IMR-90 (cell line): ENCODE results near the gene CRACR2B. TPM values are rescaled to one million over a fixed set of nuclear protein-coding genes. Genes with fewer than 3 reads are reported as not detected.

Experiments used
- ATAC-seq: fragments of 200-7000 bp; cut with Tn5 transposase; 2 replicates; pipeline ENCODE4 v1.9.1; 2020; ENCODE audit warnings: low read depth, mild to moderate bottlenecking, moderate library complexity
- BruUV-seq: library from RNA; stranded (reverse); fragments of 400-500 nt; replicated peaks from 2 replicates; lab custom pipeline; 2021; lab: Mats Ljungman, UMichigan
- CTCF ChIA-PET: fragments of 300-600 bp; formaldehyde crosslinking; extraction: SDS; loops from one replicate; lab custom pipeline; 2021; ENCODE audit warnings: antibody characterized with exemption; lab: Yijun Ruan, JAX
- POLR2A ChIA-PET: fragments of 300-600 bp; sonication (Branson Sonifier 250); formaldehyde crosslinking; loops from one replicate; lab custom pipeline; 2022; ENCODE audit warnings: antibody characterized with exemption; ENCODE audit not compliant: unreplicated experiment; lab: Charles Lee
- DNase-seq: peaks from one replicate; pipeline ENCODE4 v3.0.0; 2013
- H2AFZ ChIP-seq: replicated peaks from 2 replicates; pipeline ENCODE3; 2013; ENCODE audit warnings: low read length, mild to moderate bottlenecking; ENCODE audit not compliant: poor library complexity
- H2AK5ac ChIP-seq: 2 replicates; pipeline ENCODE4 v1.6.1; 2013; ENCODE audit warnings: low read depth, low read length, inconsistent platforms
- H2AK9ac ChIP-seq: replicated peaks from 2 replicates; pipeline ENCODE3; 2013; ENCODE audit warnings: mild to moderate bottlenecking, low read depth, low read length, moderate library complexity; ENCODE audit not compliant: poor library complexity
- H2BK120ac ChIP-seq: 2 replicates; pipeline ENCODE4 v1.6.1; 2013; ENCODE audit warnings: low read depth, low read length, inconsistent platforms
- H2BK15ac ChIP-seq: 3 replicates; pipeline ENCODE4 v1.6.1; 2013; ENCODE audit warnings: low read depth, low read length, inconsistent platforms
- H2BK20ac ChIP-seq: 2 replicates; pipeline ENCODE4 v1.6.1; 2013; ENCODE audit warnings: low read depth, mild to moderate bottlenecking, inconsistent platforms, low read length, moderate library complexity
- H2BK5ac ChIP-seq: 2 replicates; pipeline ENCODE4 v1.6.1; 2013; ENCODE audit warnings: mild to moderate bottlenecking, low read depth, low read length, inconsistent platforms; ENCODE audit not compliant: poor library complexity, severe bottlenecking
- H3K14ac ChIP-seq: replicated peaks from 2 replicates; pipeline ENCODE4 v1.6.1; 2013; ENCODE audit warnings: low read depth, low read length, inconsistent platforms
- H3K18ac ChIP-seq: 2 replicates; pipeline ENCODE4 v1.6.1; 2013; ENCODE audit warnings: low read depth, low read length, control low read depth
- H3K23ac ChIP-seq: 2 replicates; pipeline ENCODE4 v1.6.1; 2013; ENCODE audit warnings: low read depth, low read length, inconsistent platforms
- H3K27ac ChIP-seq: 2 replicates; pipeline ENCODE4 v1.5.1; 2013; ENCODE audit warnings: mild to moderate bottlenecking, control low read depth, low read length; ENCODE audit not compliant: insufficient read depth
- H3K27me3 ChIP-seq: 2 replicates; pipeline ENCODE4 v1.6.1; 2013; ENCODE audit warnings: low read length; ENCODE audit not compliant: control insufficient read depth, insufficient read depth
- H3K36me3 ChIP-seq: 2 replicates; pipeline ENCODE4 v1.6.1; 2013; ENCODE audit warnings: low read length, mixed read lengths; ENCODE audit not compliant: control insufficient read depth, insufficient read depth
- H3K4ac ChIP-seq: 2 replicates; pipeline ENCODE4 v1.6.1; 2013; ENCODE audit warnings: low read depth, low read length, inconsistent platforms
- H3K4me1 ChIP-seq: 2 replicates; pipeline ENCODE4 v1.6.1; 2013; ENCODE audit warnings: low read length, mixed read lengths; ENCODE audit not compliant: control insufficient read depth, insufficient read depth
- H3K4me2 ChIP-seq: 2 replicates; pipeline ENCODE4 v1.6.1; 2013; ENCODE audit warnings: low read depth, mild to moderate bottlenecking, control low read depth, low read length, moderate library complexity
- H3K4me3 ChIP-seq: 2 replicates; pipeline ENCODE4 v1.5.1; 2013; ENCODE audit warnings: low read depth, mild to moderate bottlenecking, control low read depth, low read length, moderate library complexity; ENCODE audit not compliant: insufficient read depth
- H3K56ac ChIP-seq: 2 replicates; pipeline ENCODE4 v1.6.1; 2013; ENCODE audit warnings: low read length, inconsistent platforms; ENCODE audit not compliant: insufficient read depth; ENCODE audit errors: extremely low read depth
- H3K79me1 ChIP-seq, 2 experiments: 2 replicates each; pipeline ENCODE4 v1.6.1; 2013; ENCODE audit warnings: low read length in 2 of 2, inconsistent platforms in 1 of 2, low read depth in 1 of 2
- H3K9ac ChIP-seq: 2 replicates; pipeline ENCODE4 v1.6.1; 2013; ENCODE audit warnings: low read depth, low read length, control low read depth
- H3K9me1 ChIP-seq: 2 replicates; pipeline ENCODE4 v1.6.1; 2013; ENCODE audit warnings: low read length, inconsistent platforms; ENCODE audit not compliant: insufficient read depth
- H3K9me3 ChIP-seq: 2 replicates; pipeline ENCODE4 v1.6.1; 2013; ENCODE audit warnings: low read length; ENCODE audit not compliant: control insufficient read depth, insufficient read depth
- H4K20me1 ChIP-seq: 2 replicates; pipeline ENCODE4 v1.6.1; 2013; ENCODE audit warnings: low read length, inconsistent platforms; ENCODE audit not compliant: insufficient read depth
- H4K5ac ChIP-seq: 2 replicates; pipeline ENCODE4 v1.6.1; 2013; ENCODE audit warnings: mild to moderate bottlenecking, low read depth, low read length, control low read depth
- H4K8ac ChIP-seq, 2 experiments: 2 replicates each; pipeline ENCODE4 v1.6.1; 2013; ENCODE audit warnings: low read depth in 2 of 2, low read length in 2 of 2, control low read depth in 1 of 2, inconsistent platforms in 1 of 2
- H4K91ac ChIP-seq: 2 replicates; pipeline ENCODE4 v1.6.1; 2013; ENCODE audit warnings: low read depth, low read length, inconsistent platforms; ENCODE audit not compliant: insufficient read depth
- CHD1 ChIP-seq: IDR thresholded peaks from 2 replicates; pipeline ENCODE4 v1.6.1; 2012; ENCODE audit warnings: low read depth, low read length, improper control_type of control experiment
- ELK1 ChIP-seq: fragments of 150-350 bp; IDR thresholded peaks from 2 replicates; pipeline ENCODE4 v1.6.1; 2016; ENCODE audit warnings: low read depth, mild to moderate bottlenecking, low read length, moderate library complexity, borderline replicate concordance
- MAZ ChIP-seq: IDR thresholded peaks from 2 replicates; pipeline ENCODE4 v1.6.1; 2012; ENCODE audit warnings: low read depth, mild to moderate bottlenecking, low read length, improper control_type of control experiment, moderate library complexity, borderline replicate concordance
- MXI1 ChIP-seq: IDR thresholded peaks from 2 replicates; pipeline ENCODE4 v1.6.1; 2012; ENCODE audit warnings: low read depth, mild to moderate bottlenecking, low read length, moderate library complexity, borderline replicate concordance
- POLR2A ChIP-seq: IDR thresholded peaks from 2 replicates; pipeline ENCODE4 v1.6.1; 2012; ENCODE audit warnings: mild to moderate bottlenecking, low read depth, low read length
- RFX5 ChIP-seq: IDR thresholded peaks from 2 replicates; pipeline ENCODE4 v1.8.0; 2012; ENCODE audit warnings: low read depth, mild to moderate bottlenecking, low read length, moderate library complexity
- USF2 ChIP-seq: fragments of 150-350 bp; IDR thresholded peaks from 2 replicates; pipeline ENCODE4 v1.6.1; 2017; ENCODE audit warnings: mild to moderate bottlenecking, antibody characterized with exemption, low read length, low read depth
- WGBS, 2 experiments: methylation state at CpG; one replicate each; pipeline versions ENCODE4 v1.1.5 to v1.1.7; 2013; ENCODE audit warnings: missing lambda C conversion rate in 2 of 2; ENCODE audit not compliant: insufficient read length in 1 of 2; ENCODE audit errors: extremely low coverage in 2 of 2; 5-methylcytosine and 5-hydroxymethylcytosine counted together
- dilution Hi-C: fragments of 300-500 bp; cut with HindIII; formaldehyde crosslinking; loops from one replicate; pipeline ENCODE4 v1.14.3; 2018; ENCODE audit warnings: low sequenced_read_pairs; ENCODE audit not compliant: unreplicated experiment
- in situ Hi-C: fragments of 300-500 bp; cut with MboI; formaldehyde crosslinking; loops from 3 replicates; pipeline ENCODE4 v1.14.3; 2019; ENCODE audit warnings: low sequenced_read_pairs, inconsistent platforms, mixed read lengths
- intact Hi-C: fragments of 100-400 bp; cut with micrococcal nuclease; formaldehyde crosslinking; loops from 2 replicates; pipeline ENCODE4 v1.10.0; 2022
- polyA plus RNA-seq, 3 experiments: library from polyadenylated mRNA; depleted of rRNA; stranded (reverse); fragments of >200 nt; gene quantifications; 2 replicates each; pipeline ENCODE4 v1.2.3, GENCODE V29; 2012; ENCODE audit warnings: low replicate concordance in 1 of 3
- total RNA-seq: library from RNA; depleted of rRNA; stranded (reverse); fragments of >200 nt; gene quantifications from 2 replicates; pipeline ENCODE4 v1.2.3, GENCODE V29; 2012

Gene CRACR2B
- total and polyA plus RNA-seq, 2 of the 4 experiments (the other 2 are of a cell fraction) = 0.54 to 2.5 TPM

GRCh38 chr11:803770-804598 is 23.7 kb upstream of the CRACR2B start (continued):
- TF ChIP-seq CHD1 (no peak), RFX5 (no peak), POLR2A (no peak)

GRCh38 chr11:804599-804964 is 23.1 kb upstream of the CRACR2B start:
- Histone ChIP-seq H3K4ac (peak overlapping the region; percentile 87), H3K79me1 (peaks cover 9 to 41% of the 10 kb centered on the region in 2 experiments; a peak in 3 of 4 replicates), H4K91ac (peak overlapping the region; percentile 44; the same call in 1 of the 2 replicates), H3K9ac (peak overlapping the region; percentile 73), H2AFZ (peak overlapping the region; percentile 79), H2BK20ac (0 out of 2 replicates have a peak overlapping the region, but pooled peaks have one; percentile 7), H3K14ac (peak overlapping the region; percentile 81), H3K23ac (peak overlapping the region; percentile 95), H2BK120ac (peak overlapping the region; percentile 40), H2BK5ac (peak overlapping the region; percentile 57), H3K4me1 (peaks cover 20% of the 10 kb centered on the region), H3K4me2 (peak overlapping the region; percentile 99), H3K56ac (peak overlapping the region; percentile 13; the same call in 1 of the 2 replicates), H2AK5ac (peak overlapping the region; percentile 94), H4K20me1 (no peaks in the 10 kb centered on the region), H2BK15ac (no peak overlapping the region), H3K4me3 (peak overlapping the region; percentile 49), H4K5ac (peak overlapping the region; percentile 70), H3K36me3 (peaks cover 21% of the 10 kb centered on the region), H3K9me1 (no peaks in the 10 kb centered on the region), H2AK9ac (peak overlapping the region; percentile 90), H3K27me3 (no peaks in the 10 kb centered on the region), H3K9me3 (no peaks in the 10 kb centered on the region), H3K18ac (peak overlapping the region; percentile 28), H3K27ac (peak overlapping the region; percentile 66), H4K8ac (peak overlapping the region in 1 of 2 experiments; percentile 87; a peak in 2 of 4 replicates)
- no peak for TF ChIP-seq MAZ
- no peak for TF ChIP-seq ELK1
- TF ChIP-seq MXI1 = no peak
- TF ChIP-seq USF2 = no peak
- TF ChIP-seq RFX5 = no peak
- no peak for TF ChIP-seq POLR2A
- CTCF ChIA-PET = no interaction called here
- no peak for DNase-seq
- no peak; the same call in 1 of the 2 replicates for ATAC-seq
- dilution Hi-C loops (no loop called here), in situ Hi-C loops (no loop called here), intact Hi-C loops (no loop called here)
- no TSS peak for BruUV-seq
- POLR2A ChIA-PET = interaction anchor here (1.6 kb wide), 1 partner anchor 15 kb away, joined by 4 read pairs; the partner anchor contains the start of gene PNPLA2
- WGBS, 2 experiments = 42% methylated on average over 5 of the region's 18 CpGs; no CpG with 5 or more reads in 1 of the 2 experiments
